Stimulated activated CD8-positive, alpha-beta memory T cell treated with anti-CD3 and anti-CD28 coated beads, Interleukin-7, amount 100 ng/mL, for 4 hours (primary cell): ENCODE results near the gene LDLRAD4.

Experiments used
- DNase-seq, 2 donors: peaks; one replicate each; pipeline ENCODE4 v3.0.0-alpha.2; 2020; ENCODE audit warnings: low read depth in 2 of 2

LDLRAD4 gene

DNA sequence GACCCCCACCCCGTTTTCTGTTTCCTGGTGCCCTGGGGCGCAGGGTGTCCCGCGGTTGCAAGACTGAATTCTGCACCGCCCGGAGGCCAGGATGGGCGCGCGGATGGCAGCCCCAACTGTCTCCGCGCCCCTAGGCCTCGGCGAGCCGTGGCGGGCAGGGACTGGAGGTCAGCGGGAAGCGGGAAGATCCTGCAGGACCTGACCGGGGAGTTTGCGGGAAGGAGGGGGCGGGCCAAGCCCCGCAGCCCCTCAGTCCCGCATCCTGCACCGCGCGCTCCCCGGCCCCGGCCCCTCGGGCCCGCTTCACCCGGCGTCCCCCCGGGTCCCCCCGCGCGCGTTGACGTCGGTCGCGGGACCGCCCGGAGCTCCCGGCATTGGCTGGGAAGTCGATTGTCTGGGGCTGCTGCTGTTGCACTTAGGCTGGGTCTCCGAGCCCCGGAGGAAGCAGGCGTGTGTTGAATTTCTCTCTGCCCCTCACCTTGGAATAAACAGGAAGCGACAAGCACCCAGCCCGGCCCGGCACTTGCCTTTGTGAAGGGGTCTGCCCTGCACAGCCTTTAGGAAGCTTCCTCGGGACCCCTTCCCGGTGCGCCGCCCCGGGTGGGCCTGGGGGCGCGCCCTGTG, at the start of gene LDLRAD4:
LDLRAD4 (plus strand) TSS at position 393 of the 624 bp plus-strand sequence.
- DNase-seq = peak in 1 of 2 donors; percentile 29

DNA sequence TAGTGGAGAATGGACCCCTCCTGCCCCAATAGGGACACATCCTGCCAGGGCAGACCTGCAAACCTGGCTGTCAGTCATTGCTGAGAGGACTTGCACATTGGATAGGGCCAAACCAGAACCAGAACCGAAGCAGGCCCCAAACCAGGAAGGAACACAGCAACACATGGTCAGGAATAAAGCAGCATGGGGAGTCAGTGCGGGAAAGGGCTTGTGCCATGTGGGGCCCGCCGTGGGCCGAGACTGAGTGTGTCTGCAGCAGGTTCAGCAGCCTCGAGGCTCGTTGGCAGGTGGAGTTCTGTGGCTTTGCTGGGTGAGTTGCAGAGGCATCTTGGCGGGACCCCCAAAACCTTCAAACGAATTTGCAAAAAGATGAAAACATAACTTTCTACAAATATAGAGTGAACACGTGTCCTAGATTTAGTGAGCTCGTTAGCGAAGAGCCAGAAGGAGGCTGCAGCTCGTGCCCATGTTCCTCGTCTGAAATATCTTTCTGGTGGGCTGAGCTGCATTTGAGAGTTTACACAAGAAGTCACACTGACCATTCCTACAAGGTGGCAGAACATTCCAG, 44.9 kb upstream of the LDLRAD4 start:
- no peak for DNase-seq

DNA sequence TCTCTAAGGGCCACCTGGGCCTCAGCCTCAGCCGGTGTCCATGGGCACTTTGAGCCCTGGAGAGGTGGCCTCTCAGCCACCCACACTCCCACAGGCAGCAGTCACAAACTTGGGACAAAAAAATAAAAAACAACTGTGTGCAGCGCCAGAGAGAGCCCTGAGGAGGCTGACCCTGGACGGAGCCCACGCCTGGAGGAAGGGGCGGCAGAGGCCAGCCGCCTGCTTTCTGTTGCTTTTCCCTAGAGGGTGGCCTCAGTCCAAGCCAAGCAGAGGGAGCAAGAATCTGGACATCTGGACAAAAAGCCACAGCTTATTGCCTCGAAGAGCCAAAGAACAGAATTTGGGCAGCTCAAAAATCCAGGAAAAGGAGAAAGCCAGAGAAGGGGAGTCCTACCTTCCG, 43.3 kb upstream of the LDLRAD4 start:
- DNase-seq = no peak

DNA sequence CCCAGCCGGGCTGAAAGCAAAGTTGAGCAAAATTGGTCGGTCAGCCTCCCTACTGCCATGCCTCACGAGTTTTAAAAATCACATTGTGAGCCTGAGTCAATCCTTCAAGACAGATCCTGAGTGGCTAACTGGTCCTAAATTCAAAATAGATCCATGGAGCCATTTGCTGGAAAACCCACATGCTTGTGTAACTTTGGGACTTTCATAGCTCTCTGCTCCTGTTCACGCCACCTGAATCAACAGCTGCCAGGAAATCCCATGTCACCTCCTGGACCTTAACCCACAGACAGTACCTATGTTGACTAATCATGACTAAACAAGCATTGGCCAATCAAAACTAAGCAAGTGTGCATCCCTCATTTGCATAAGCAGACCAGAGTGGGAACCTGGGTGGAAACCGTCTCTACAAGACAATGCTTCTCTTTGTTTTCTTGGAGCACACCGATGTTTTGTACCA, 42.8 kb upstream of the LDLRAD4 start:
- no peak for DNase-seq

DNA sequence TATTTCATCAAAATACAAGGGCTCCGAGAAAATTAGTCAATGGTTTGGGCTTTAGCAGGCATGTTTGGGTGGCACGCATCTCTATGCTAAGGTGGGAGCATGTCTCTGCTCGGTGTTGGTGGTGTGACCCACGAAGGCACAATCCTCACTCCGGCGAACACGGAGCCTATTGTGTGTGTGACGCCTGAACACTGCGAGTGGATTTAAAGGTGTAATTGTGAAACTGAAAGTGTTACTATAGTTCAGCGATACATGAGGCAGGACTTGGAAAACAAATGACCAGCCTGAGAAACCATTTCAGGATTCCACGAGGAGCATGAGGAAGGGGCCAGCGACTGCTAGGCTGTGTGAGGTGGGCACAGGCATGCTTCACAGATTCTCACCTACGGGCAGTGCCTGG, 41.7 kb upstream of the LDLRAD4 start:
- no peak for DNase-seq

DNA sequence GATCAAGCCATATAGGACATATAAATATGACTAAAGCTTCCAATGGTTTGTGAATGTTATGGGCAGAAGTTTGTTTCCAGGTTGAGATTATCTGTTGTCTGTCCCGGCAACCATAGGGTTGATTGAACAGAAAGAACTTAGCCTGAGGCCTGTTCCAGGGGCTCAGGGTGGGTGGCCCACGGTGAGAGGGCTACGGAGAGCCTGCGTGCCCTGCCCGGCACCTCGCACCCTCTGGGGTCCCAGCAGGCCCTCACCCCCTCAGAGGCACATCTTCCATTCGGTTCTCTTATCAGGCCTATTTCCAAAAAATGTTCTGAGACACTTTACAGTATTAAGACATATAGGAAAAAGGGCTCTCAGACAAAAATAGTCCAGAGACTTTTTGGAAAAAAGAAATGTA, 40.4 kb upstream of the LDLRAD4 start:
- no peak for DNase-seq

DNA sequence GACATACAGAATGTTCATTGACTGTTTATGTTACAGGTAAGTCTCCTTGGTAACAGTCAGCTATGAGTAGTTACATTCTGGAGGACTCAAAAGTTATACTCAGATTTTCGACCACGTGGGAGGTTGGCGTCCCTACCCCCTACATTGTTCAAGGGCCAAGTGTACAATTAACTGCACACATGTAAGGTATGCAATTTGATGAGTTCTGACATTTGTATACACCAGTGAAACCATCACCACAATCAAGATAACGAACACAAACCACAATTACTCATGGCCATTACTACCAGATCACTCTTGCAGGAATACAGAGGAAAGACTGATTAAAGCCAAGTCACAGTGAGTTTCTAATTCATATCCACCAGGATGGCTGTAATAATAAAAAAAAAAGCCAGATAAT, 39.6 kb upstream of the LDLRAD4 start:
- no peak for DNase-seq

DNA sequence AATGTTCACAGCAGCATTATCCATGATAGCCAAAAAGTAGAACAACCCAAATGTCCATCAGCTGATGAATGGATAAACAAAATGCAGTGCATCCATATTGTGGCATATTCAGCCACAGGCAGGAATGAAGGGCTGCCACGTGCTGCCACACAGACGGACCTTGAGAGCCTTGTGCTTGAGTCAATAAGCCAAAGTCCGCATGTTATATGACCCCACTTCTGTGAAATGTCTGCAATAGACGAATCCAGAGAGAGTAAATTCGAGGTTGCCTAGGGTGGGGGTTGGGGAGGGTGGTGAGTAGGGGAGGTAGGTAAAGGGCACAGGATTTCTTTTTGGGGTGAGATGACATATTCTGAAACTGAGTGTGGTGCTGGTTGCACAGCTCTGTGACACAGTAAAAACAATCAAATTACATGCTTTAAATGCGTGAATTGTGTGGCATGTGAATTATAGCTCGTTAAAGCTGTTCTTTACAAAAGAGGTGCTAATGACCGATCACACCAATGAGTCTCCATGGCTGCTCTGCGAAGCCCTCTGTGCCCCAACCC, 38.9 kb upstream of the LDLRAD4 start:
- no peak for DNase-seq

DNA sequence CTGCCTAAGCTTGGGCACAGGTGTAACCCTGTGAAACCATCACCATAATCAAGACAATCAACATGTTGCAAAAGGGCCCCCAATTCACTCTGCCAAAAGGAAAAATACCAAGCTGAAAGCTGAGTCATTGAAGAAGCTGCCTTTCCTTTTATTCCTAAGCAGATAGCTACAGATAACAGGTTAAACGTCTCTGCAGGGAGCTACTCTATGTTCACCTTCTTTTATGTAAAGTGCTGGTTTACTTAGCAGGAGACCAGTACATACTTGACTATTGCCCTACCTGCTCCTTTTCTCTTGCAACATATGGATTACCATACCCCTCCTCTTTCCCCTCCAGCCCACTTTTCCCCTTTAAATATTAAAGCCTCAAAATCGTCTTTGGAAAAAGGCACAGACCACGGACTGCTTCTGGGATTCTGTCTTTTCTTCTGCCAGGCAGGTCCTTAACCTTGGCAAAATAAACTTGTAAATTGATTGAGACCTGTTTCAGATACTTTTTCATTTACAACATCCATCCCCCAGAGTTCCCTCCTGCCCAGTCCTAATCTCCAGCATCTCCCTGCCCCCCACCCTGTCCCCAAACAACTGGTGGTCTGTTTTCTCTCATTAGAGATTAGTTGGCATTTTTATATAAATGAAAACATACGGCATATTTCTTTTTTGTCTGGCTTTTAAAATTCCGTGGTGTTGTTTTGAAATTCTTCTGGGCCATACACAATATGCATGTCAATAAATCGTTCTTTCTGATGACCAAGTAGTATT, 37.8 kb upstream of the LDLRAD4 start:
- no peak for DNase-seq

DNA sequence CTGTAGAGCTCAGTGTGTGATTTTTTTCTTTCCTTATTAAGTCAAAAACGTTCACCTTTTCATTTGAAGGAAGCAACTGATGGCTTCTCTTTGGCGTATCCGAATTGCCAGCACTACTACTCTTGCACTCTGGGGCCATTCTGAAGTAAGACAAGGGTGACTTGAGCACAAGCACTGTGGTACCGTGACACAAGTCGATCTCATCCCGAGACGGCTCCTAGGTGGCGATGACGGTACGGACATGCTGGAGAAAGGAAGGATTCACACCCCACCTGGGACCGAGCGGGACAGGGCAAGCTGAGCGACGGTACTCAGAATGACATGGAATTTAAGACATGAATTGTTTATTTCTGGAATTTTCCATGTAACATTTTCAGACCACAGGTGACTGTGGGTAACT, 36.8 kb upstream of the LDLRAD4 start:
- no peak for DNase-seq

DNA sequence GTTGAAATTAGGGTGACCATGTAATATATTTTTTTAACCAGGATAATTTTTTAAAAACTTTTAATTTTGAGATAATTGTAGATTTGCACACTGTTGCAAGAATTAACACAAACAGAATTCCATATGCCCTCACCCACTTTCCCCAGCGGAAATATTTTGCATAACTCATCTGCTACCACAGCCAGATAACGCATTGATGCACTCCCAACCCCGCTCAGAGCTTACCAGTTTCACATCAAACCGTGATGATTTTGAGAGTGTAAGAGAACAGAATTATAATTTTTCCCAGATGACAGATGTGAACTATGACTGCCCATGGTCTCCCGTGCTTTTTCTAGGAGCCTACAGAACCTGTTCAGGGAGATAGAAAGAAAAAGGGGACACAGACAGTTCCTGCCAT, 35.2 kb upstream of the LDLRAD4 start:
- no peak for DNase-seq

DNA sequence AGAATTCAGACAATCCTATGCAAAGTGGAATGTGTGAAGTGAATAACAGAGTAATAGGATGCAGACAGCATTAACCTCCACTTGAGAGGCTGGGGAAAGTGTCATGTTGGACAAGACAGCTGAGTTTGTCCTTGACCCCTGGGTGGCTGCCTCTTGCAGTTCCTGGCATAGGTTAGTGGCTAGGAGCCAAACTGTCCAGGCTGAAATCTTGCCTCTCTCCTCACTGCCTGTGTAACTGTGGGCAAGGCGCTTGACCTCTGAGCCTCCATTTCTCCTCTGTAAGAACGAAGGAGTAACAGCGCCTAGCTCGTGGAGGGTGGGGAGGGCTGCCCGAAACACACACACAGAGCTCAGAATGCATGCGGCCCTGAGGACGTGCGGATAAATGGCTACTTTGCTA, 34.8 kb upstream of the LDLRAD4 start:
- no peak for DNase-seq

DNA sequence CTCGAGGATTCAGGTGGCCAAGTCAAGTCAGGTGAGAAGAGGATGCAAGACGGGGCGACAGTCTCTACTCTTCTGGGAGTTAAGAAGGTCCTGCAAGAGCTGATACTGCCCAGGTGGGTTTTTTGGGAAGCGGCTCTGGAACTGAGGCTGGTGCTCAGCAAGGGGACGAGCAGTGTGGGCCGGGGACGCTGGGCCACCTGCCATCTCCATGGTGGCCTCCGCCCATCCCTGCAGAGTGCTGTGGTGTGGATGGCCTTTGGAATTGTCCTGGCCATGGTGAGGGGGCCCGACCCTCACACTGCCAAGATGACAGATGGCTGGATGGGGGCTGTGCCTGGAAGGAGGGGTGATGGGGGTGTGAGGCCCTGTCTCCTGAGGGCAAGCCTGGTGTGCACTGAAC, 34.2 kb upstream of the LDLRAD4 start:
- DNase-seq = no peak

DNA sequence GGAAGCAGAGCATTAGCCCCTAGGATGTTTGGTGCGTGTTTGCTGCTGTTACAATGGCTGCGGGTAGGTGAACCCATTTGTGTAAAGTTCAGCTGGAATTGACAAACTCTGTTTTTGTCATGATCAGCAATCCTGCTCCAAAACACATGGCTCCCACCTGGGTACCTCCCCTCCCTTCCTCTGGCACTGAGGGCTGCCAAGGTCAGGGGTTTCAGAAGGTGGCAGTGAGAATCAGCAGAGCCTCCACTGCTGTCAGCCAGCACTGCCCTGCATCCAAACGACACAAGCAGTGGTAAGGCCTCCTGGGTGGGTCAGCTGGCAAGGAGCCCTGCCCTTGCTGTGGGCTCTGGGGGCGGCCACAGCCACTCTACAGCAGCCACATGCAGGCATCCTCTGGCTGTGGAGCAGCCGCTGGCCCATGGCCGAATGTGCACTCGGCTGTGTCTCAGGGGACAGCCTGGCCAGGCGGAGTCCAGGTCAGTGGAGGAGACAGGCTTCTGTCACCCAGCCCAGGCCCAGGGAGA, 32.8 kb upstream of the LDLRAD4 start:
- no peak for DNase-seq

DNA sequence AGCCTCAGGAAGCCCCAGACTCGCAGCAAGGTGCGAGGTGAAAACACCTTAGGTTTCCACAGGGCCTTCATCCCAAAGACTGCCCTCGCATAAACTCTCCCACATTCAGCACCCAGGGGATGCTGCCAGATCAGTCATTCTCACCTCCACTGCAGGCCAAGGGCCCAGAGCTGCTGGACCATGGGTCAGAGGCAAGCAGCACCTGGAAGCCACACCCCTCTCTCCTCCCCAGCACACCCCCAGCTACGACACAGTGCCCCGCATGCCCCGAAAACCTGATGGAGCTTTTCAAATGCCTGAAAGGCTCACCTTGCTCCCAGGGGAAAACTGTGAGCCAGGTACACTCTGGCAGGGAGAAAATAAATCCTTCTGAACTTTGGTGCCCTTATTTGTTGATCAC, 31.9 kb upstream of the LDLRAD4 start:
- DNase-seq = no peak

DNA sequence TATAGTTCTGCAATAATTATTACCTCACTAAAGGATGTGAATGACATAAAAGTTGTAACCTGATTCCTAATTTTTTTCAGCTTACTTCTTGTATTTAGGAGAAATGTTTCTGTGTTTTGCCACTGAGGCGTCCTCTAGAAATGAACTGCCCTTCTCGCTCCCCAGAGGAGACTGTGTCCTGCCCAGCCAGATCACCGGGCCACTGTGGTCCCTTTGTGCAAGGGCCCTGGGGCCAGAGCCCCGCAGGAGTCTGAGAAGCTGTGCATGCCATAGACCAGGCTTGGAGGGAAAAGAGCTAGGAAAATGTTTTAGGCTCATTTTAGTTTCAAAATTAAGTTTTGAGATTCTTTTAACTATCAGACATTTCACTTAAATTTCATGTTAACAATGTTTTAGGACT, 31.1 kb upstream of the LDLRAD4 start:
- DNase-seq = no peak

DNA sequence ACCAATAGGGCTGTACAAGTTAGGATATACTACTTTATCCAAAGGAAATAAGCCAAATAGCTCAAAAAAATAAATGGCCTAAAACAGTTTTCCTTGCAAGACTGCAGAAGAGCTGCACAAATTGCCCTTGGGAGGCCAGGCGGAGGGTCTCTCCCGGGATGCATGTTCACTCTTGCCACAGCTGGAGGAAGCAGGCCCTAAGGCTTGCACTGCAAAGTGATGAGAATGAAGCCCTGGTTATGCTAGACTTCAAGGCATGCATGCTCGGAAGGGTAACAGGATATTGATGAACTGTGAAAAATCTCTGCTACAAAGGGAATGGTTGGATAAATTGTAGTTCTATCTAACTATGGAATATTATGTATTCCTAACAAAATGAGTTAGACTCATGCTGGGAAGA, 27.5 kb upstream of the LDLRAD4 start:
- DNase-seq = no peak

DNA sequence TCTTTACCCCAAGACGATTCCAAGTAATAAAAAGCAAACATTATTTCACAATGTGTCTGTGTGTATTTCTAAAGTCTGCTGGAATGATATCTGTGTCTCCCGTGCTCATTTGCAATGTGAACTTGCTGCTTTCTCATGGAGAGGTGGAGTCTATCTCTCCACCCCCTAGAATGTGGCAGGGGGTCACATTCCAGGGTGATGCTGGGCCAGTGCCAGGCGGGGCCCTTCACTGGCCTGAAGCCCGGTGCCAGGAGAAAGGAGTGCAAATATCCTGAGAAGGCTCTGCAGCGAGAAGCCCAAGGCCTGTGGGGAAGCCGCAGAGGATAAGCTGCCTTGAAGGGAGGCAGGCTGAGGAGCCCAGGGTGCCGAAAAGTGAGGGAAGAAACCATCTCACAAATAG, 26.8 kb upstream of the LDLRAD4 start:
- DNase-seq = no peak

DNA sequence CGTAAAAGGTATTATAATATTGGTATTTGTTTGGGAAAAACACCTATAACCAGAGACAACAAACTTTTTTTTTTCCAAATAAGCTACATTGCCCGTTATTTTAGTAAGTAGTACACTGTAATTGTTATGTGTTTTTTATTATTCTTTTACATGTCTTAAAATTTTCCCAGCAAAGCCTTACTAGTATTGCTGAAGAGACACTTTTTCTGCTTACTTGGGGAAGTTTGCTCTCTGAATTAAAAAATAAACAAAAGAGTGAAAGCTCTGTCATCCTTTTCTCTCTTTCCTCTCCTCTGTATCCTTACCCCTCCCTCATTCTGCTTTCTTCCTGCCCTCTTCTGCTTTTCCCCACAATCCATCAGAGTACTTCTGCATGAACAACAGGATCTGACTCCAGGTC, 25.6 kb upstream of the LDLRAD4 start:
- no peak for DNase-seq

DNA sequence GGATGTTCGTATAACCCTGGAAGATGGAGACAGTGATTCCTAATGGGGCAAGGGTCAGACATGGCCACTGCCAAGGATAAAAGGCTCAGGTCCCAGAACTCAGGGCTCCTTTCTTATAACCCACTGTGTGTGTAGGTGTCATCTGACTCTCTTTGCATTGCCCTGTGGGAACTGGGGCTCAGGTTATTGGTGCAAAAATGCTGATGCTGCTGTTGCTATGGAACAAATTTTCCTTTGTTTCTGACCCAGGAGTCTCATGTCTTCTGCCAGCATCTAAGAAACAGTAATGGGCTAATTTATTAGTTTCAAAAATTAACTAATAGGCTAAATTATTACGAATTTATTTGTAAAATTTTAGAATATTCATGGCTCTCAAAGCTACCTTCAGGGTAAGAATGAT, 24.3 kb upstream of the LDLRAD4 start:
- no peak for DNase-seq

DNA sequence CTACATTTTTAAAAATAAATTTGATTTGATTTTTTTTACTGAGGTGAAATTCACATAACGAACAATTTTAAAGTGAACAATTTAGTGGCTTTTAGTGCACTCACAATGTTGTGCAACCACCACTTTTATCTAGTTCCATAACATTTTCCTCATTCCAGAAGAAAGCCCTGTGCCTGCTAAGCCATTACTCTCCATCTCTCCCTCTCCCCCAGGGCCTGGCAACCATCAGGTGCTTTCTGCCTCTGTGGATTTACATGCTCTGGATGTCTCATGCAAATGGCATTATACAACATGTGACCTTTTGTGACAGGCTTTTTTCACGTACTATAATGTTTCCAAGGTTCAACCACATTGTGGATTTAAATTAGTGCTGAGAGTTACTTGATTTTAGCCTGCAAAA, 19.9 kb upstream of the LDLRAD4 start:
- DNase-seq = no peak

DNA sequence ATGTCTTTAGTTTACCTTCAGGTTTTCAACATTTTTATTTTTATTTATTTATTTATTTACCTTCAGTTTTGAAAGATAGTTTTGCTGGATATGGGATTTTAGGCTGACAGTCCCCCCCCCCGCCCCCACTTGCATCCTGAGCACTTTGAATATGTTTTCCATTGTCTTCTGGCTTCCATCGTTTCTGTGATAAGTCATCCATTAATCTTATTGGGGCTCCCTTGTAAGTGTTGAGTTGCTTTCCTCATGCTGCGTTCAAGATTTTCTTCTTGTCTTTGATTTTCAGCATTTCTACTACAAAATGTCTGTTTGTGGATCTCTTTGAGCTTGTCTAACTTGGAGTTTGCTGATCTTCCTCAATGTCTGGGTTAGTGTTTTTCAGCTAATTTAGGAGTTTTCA, 19.4 kb upstream of the LDLRAD4 start:
- no peak for DNase-seq

DNA sequence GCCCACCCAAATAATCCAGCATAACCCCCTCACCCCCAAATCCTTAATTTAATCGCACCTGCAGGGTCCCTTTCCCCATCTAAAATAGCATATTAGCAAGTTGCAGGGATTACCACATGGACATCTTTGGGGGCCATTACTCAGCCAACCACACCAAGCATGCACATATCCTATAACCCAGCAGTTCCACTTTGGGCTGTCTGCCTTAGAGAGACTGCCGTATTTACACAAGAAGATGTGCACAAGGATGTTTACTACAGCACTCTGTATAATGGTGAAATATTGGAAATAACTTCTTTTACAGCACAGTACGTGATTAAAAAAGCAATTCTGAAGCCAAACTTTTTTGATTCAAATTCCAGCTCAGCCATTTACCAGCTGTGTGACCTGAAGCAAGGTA, 17.3 kb upstream of the LDLRAD4 start:
- DNase-seq = no peak
